Hindlimb muscle (tissue), 1 donor: ENCODE data around the gene SIK2. TPM values are rescaled to one million over a fixed set of nuclear protein-coding genes. Genes with fewer than 3 reads are reported as not detected.

Experiments
- DNase-seq: peaks from one replicate; pipeline ENCODE4 v3.0.0-alpha.2; 2013
- polyA plus RNA-seq: library from polyadenylated mRNA; unstranded; fragments of 120-200 nt; gene quantifications from one replicate; pipeline ENCODE4 v1.2.1, GENCODE V29; 2013; ENCODE audit not compliant: insufficient read length

Gene SIK2
- polyA plus RNA-seq, 1 donor: 20.5 TPM

DNA sequence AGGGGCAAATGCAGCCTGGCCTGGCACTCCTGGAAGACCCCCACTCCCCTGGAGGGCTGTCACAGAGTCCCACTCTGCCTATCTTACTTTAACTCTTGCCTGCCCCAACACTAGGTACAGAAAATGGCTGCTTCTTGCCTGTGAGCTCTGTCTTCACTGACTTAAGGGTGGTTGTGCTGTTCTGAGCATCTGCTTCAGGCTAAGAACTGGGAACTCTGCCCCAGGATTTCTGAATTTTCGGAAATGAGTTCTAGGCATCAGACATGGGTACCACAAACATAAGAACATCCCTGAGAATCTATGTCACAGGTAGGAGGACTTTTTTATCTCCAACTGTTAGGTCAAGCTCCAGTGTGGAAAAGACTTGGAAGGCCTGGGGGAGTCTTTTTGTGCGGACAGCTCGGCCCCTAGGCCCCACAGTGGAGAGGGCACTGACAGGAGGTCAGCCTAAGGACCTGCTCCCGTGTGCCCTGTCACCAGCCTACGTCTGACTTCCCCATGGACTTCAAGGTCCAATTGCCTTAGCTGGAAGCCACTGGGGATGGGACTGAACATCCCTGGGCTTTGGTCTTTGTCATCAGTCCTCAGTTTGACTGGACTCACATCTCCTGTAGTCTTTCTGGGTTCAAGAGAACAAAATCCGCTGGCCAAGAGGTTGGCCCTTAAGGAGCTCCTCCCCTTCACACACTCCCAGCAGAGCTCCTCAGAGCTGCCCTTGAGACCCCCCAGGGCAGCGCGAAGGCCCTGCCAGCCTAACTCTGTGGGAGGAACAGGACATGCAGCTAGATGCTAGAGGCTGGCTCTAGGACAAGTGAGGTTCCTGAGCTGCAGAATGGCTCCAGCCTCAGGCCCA, 132.1 kb downstream of the SIK2 start:
- peak; percentile 20 for DNase-seq

DNA sequence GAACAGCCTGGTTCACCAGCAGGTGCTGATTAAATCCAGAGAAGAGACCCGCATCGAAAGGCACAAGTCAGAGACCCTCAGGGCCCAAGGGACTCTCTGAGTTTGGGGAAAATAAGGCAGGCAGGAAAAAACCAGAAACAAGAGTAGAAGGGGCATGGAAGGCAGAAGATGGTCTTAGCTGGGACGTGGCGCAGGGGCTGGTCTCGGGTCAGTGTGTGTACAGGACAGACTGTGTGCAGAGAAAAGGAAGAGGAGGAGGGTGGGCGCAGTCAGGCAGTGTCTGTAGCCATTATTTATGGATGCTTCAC, 132.7 kb downstream of the SIK2 start:
- DNase-seq: no peak

DNA sequence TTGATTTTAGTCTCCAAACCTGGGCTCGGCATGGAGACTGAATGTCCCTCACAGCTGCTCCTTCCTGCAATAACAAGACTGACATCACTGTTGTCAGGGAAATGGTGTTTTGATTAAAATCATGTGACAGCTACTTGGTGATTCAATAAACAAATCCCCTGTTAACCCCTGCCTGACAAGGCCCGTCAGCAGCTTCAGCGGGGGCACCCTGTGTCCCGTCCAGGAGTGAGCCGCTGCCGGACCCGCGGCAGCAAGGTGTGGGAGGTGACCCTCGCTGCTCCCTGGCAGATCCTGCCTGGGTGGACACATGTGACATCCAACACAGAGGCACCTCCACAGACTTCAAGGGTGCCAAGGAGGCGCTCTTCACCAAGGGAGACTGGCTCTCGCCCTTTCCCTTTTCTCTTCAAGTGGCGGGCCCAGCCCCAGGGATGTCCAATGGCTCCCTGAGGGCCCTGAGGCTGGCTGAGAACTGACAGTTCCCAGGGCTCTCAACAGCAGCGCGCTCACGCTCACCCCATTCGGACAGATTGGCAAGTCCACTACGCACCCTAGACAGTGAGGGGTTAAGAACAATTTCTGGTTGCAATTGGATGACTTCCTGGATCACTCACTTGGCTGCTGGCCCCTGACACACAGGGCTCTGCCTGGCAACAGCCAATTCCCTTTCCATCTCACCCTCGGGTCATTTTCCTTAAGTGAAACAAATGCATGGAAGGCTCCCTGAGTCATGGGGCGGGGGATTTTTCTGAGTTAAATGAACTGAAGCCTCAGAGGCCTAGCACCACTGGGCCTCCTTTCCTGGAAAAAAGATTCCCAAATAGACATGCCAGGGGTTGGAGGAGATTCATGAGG, 133.2 kb downstream of the SIK2 start:
- peak; percentile 90 for DNase-seq

DNA sequence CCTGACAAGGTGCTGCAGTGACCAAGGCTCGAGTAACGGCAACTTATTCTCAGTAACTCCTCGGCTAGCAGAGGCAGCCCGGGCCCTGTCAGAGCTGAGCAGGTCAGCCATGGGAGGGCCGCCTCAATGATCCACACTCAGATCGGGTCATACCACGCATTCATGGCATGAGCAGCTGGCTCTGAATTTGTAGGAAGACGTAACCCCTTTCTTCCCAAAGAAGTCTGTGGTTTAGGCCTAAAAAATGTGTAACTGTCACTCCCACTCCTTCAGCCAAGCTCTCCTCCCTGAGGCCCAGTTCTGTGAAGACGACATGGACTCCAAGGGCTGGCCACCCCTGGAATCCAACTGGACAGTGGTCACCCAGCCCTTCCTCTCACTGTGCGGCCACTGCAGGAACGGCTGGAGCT, 133.9 kb downstream of the SIK2 start:
- no peak for DNase-seq

DNA sequence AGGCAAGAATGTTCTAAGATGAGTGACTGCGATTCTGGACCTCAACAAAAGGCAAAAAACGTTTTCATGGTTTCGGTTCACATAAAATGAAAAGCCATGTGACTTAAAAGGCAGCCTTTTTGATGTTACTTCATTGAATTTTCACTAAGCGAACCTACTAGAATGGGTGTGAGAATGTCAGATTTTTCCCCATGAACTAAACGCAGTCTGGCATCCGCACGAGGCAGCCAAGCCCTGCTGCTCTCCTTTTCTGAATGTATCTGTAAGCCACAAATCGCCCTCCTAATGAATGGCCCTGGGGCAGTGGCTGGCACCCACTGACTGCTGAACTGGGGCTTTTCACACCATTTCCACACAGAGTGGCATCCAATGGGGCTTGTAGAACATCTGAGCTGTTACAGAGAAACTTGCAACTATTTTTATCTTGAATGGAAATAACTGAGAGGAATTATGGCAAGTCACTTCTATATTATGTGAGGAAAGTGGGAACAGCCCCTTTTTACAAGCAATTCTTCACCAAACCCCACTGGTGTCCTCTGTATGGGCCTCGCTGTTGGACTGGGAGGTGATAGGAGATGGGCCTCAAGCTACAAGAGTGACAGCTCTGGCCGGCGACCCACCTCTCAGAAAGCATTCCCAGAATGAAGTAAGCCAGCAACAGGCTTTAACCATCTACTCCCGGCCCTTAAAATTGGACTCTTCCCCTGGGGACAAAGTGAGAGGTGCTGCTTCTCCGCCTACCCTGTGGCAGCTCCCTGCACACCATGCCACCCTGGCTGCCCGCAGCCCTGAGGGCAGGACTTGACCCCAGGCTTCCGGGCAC, 134.6 kb downstream of the SIK2 start:
- peak; percentile 36 for DNase-seq

DNA sequence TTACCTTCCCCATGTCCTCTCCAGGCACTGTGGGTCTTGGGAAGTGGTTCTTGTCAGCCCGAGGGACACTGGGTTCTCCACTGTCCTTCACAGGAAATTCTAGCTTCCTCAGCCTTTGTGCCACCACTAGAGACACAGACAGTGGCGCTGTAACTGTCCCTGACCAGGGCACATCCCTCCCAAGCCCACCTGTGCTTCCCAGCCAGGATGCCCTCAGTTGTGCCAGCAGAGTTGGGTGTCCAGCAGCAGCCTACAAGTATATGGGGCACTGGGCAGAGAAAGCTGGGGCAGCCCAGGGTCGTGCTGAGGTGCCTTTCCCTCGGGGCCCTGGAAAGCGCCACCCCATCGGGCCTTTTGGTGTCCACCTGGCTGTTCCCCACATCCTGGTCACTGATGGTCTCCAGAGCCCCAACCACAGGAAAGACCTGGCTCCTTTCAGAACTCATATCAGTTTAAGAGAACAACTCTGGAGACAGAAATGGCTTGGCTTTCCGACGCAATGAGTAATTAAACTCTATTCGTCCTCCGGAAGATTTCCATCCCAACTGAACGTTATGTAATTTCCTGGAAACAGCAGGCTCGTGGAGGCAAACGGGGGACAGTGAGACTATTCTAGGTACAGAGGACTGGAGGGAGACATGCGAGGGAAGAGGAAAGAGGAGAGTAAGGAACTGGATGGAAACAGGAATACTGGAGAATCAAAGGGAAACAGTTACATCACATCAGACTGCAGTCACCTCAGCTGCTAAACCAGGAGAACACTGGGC, 135.4 kb downstream of the SIK2 start:
- DNase-seq: peak; percentile 70

DNA sequence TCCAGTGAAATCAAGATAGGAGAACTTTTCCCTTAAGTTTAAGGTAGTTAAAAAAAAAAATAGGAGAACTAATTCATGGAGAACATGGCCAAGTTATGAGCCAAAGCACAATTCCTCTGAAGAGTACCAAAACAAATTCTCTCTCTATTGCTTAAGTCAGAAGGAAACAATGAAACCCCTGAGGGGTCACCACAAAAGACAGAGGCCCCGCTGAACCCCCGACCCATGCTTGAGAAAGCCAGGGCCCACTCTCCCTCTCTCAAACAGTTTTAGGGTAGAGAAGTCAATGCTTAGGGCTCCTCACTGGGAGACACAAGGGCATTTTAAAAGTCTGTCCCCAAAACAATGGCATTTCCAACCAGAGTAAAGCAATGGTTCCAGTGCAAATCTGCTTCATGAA, 137.1 kb downstream of the SIK2 start:
- DNase-seq: no peak

DNA sequence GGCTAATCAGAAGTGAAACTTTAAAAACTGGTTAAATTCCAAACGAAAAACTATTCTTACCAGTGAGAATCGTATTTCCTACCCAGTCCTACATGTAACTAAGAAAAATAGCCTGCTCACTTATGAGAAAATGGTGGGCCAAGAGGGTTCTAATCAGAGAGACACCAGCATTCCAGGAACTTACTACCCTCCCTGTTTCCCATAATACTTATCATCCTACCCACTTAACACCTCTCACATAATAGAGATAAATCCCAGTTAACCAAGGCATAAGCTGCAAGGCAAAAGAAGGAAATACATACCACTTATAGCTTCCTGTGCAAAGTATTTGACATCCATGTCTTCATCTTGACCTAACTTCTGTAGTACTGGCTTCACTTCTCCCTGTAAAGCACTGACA, 139.5 kb downstream of the SIK2 start:
- no peak for DNase-seq

DNA sequence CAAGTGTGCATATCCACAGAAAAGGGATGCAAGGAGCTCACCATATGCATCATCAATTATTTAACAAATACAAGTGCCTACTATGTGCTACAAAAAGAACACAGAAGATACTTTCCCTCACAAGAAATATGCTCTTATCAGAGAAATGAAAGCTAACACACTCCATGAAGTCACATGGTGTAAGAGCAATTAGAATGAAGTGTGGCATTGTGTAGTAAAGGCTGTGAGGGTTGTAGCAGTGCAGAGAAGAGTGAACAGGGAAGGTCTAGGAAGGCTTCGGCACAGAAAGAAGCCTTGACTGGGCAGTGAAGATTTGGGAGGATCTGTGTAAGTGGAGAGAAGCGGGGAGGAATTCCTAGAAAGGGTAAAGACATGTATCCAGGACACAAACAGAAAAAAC, 141.5 kb downstream of the SIK2 start:
- no peak for DNase-seq

DNA sequence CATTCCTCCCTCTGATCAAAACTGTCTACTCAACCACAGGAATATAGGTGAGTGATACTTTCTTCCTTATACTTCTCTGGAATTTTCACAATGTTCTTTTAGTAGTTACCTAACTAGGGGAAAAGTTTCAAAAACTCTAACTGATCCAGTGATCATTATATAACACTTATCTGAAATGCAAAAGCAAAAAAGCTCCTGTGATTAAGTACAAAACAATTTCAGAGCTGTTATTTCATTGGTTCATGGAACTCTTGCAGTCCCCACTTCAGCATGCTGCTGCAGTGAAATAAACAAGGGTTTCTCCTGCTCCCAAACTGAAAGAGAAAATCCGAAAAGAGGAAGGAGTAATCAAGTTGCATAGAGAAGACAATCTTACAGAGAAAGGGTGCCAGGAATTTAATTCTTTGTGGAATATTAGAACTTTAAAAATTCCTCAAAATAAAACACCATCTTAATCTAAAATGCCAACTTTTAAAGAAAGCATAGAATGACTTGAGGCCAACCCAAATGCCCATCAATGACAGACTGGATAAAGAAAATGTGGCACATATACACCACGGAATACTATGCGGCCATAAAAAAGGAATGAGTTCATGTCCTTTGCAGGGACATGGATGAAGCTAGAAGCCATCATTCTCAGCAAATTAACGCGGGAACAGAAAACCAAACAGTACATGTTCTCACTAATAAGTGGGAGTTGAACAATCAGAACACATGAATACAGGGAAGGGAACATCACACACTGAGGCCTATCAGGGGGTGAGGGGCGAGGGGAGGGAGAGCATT, 143.7 kb downstream of the SIK2 start:
- no peak for DNase-seq

DNA sequence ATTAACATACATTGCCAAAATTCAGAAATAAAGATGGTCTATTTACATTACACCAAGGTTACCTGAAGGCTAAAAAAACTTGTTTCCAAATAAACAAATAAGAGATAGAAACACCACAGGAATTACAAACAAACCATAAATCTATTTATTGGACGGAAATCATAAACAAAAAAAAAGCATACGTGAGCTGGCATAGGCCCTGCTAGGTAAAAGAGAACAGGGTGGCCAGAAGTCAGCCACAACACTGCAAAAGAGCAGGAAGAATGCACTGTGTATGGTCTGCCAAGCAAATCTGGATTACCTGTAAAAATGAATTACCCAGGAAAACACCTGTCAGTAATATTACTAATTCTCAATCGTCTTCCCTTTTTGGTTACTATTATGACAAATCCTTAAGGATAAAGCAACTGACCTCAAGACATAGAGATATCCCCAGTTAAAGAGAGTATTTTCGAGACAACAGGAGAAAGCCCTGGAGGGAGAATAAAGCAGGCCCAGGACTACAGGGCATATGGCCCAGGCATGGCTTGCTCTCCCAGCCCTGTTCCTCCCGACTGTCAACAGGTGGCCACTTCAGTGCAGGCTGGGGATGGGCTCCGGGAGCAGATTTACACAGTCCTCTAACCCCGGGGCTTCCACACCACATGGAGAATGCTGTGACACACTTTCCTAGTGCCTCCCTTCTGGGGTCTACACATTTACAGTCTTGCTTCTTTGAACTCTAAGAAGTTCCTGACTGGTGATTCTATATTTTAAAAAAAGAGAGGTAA, 146.0 kb downstream of the SIK2 start:
- DNase-seq: no peak

DNA sequence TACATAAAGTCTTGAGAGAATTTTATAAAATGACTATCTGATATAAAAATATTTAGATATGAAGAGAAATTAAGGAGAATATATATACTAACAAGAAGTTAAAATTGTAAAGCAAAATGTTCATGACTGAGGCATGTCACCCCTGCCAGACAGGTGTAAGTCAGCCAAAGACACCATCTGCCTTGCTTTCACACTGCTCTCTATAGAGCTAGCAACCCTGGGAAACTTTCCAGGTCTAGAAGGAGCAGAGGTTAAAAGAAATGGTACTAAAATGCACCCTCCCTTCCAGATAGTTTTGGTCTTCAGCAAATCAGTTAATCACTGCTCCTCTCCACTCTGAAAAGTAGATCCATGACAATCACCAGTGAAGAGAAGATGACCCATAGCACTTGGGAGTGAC, 147.4 kb downstream of the SIK2 start:
- no peak for DNase-seq

DNA sequence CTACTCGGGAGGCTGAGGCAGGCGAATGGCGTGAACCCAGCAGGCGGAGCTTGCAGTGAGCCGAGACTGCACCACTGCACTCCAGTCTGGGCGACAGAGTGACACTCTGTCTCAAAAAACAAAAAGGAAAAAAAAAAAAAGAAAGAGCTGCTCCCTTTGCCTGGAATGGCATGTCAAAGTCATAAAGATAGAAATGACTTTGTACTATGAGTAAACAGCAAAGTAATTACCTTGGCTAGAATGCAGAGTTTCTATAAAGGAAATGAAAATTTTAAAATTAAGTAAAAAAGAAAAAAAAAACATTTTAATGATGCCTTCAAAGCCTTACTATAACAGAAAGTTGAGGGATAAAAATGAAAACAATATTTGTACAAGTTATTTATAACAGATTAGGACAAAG, 153.8 kb downstream of the SIK2 start:
- no peak for DNase-seq

DNA sequence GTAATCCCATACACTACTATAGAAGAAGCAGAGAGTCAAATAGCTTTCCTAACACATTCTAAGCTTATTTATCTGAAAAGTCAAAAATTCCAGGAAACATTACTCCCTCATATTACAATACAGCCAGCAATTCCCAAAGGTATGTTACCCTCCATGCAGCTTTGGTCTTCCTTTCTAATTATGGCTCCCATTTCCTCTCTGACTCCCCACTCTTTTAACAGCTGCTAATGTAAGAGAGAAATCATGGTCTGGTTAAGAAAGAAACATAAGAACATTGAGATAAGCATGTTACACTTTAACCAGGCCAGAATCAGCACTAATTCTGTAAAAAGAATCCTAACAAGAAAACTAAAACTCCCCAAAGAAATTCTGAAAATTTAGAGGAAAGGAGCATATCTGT, 157.1 kb downstream of the SIK2 start:
- no peak for DNase-seq

DNA sequence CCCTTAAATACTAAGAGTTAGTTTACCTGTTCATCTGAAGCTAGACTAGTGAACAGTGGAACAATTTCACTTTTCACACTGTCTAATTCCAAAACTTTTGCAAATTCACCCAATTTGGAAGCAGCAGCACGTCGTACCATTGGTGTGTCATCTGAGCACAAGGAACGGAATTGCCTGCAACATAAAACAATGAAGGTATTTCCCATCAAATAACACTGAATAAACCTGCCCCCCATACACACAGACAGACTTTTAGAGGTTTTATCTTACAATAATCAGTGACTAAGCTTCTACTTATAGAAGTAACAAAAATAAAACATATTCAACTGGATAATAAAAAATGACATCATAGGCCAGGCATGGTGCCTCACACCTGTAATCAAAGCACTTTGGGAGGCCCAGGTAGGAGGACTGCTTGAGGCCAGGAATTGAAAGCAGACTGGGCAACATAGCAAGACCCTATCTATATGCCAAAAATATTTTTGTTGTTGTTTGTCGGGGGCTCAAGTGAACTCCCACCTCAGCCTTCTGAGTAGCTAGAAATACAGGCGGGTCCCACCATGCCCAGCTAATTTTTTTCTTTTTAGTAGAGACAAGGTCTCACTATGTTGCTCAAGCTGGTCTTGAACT, 157.6 kb downstream of the SIK2 start:
- no peak for DNase-seq

DNA sequence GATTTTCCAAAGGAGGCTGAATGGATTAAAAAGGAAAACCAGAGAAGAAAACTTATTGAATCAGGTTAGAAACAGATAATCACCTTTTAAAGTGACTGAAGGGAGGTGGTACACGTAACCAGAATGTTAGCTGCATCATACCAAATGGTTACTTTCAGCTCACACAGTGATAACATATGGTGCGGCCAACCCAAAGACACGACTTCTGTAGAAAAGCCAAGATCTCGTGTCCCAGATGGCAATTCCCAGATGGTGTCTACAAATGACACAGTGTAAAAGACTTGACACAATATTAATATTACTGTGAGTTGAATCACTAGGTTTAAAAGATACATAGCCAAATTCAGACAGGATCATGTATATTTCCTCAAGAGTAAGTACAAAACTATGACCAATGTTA, 158.8 kb downstream of the SIK2 start:
- DNase-seq: no peak

DNA sequence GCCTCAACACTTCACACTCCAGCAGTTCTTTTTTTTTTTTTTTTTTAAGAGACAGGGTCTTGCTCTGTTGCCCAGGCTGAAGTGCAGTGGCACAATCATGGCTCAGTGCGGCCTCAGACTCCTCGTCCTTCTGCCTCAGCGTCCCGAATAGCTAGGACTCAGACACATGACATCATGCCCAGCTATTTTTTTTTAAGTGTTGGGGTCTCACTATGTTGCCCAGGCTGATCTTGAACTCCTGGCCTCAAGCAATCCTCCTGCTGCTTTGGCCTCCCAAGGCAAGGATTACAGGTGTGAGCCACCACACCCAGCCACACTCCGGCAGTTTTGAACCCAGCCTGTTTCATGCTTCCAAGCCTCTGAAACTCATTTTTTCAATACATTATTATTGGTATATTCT, 160.3 kb downstream of the SIK2 start:
- no peak for DNase-seq

DNA sequence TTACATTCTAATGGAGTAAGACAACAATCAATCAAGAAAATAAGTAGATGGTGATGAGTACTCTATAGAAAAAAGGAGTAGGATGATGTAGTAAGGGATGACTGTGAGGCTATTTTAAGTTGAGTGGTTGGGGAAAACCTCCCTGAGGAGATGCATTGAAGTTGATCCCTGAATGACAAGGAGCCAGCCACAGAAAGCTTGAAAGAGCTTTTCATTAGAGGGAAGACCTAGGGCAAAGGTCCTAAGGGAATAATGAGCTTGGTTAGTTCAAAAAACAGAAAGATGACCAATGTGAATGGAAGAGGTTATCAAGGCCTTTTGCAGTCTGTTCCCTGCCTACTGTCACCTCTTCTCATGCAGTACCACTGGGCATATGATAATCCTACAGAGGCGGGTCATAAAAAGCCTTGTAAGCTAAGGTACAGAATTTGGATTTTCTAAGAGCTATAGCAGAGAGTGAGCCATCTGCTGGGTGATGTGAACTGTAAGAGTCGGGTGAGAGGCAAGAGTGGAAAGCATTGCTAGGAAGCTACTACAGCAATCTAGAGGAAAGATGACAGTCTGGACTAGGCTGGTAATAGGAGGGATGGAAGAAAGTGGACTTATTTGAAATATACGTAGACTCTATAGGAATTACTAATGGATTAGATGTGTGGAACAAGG, 160.9 kb downstream of the SIK2 start:
- DNase-seq: no peak

DNA sequence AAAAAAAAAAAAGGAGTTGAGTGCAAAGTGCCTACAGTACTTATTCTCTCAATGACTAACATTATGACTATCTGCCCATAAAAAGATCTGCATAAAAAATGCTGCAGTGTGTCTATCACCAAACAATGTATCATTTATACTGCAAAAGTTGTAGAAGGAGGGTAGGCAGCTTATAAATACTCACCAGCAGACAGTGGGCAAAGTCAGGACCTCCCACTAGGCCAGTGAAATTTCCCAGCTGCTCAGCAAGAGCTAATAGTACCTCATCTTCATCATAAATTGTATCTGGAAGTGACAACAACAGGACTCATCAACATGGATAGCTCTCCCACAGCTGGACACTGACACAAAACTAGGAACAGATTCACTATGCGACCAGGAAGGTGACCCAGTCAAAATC, 162.4 kb downstream of the SIK2 start:
- DNase-seq: no peak
